Vagina (tissue), 2 donors: ENCODE measurements around the gene DPH3.

ENCODE experiments used
- CTCF ChIP-seq, 3 experiments: fragments of 450-650 bp in 2 of 3; fragments of 200-600 bp in 1 of 3; sonication (generic) in 1 of 3; IDR thresholded peaks; one replicate each; pipeline ENCODE4 v1.5.1; 2017 to 2019; ENCODE audit warnings: antibody characterized with exemption in 3 of 3, mild to moderate bottlenecking in 2 of 3, moderate library complexity in 2 of 3
- POLR2A ChIP-seq, 2 donors: fragments of 450-650 bp; IDR thresholded peaks; one replicate each; pipeline ENCODE4 v1.6.1; 2017; ENCODE audit warnings: antibody characterized with exemption in 2 of 2, mild to moderate bottlenecking in 2 of 2, moderate library complexity in 2 of 2
- POLR2AphosphoS5 ChIP-seq, 2 donors: sonication (generic); formaldehyde crosslinking; IDR thresholded peaks; one replicate each; pipeline ENCODE4 v1.9.0; 2017; ENCODE audit warnings: antibody characterized with exemption in 2 of 2, mild to moderate bottlenecking in 2 of 2, low read depth in 1 of 2; ENCODE audit not compliant: insufficient read depth in 1 of 2

GRCh38 chr3:16290827-16291196 lies 26.1 kb upstream of the DPH3 start:
- TF ChIP-seq POLR2AphosphoS5 (IDR thresholded peaks at IDR 0.05; ENCODE audit: insufficient read depth in 1 of 2, low read depth in 1 of 2) (no peak), CTCF (IDR thresholded peaks at IDR 0.05) (no peak), POLR2A (IDR thresholded peaks at IDR 0.05) (no peak)
